Upper lobe of right lung (tissue), 1 donor: ENCODE measurements around the gene AGPAT3. TPM values are rescaled to one million over a fixed set of nuclear protein-coding genes. Genes with fewer than 3 reads are reported as not detected.

Source experiments
- ATAC-seq: fragments of 200-7000 bp; cut with Tn5 transposase; one replicate; pipeline ENCODE4 v1.9.1; 2020; ENCODE audit warnings: mild to moderate bottlenecking, moderate library complexity
- DNase-seq: peaks from one replicate; pipeline ENCODE4 v3.0.0-alpha.2; 2020
- H3K27ac ChIP-seq: fragments of 200-600 bp; one replicate; pipeline ENCODE4 v1.8.0; 2022
- H3K27me3 ChIP-seq: fragments of 200-600 bp; one replicate; pipeline ENCODE4 v1.8.0; 2022; ENCODE audit warnings: mild to moderate bottlenecking
- H3K36me3 ChIP-seq: fragments of 200-600 bp; one replicate; pipeline ENCODE4 v1.8.0; 2022
- H3K4me1 ChIP-seq: fragments of 200-600 bp; one replicate; pipeline ENCODE4 v1.8.0; 2022
- H3K4me3 ChIP-seq: fragments of 200-600 bp; one replicate; pipeline ENCODE4 v1.8.0; 2022; ENCODE audit warnings: mild to moderate bottlenecking
- H3K9me3 ChIP-seq: fragments of 200-600 bp; one replicate; pipeline ENCODE4 v1.8.0; 2022
- CTCF ChIP-seq: fragments of 200-600 bp; IDR thresholded peaks from one replicate; pipeline ENCODE4 v1.8.0; 2022; ENCODE audit warnings: antibody characterized with exemption
- intact Hi-C: fragments of 100-400 bp; cut with DNase I; formaldehyde crosslinking; loops from one replicate; pipeline ENCODE4 v1.11.0; 2022
- total RNA-seq: library from RNA; stranded (reverse); fragmentation: NEBNext Ultra II Directional; extraction: Animal tissue kit (Norgen Biotek cat#: 25700); gene quantifications from one replicate; pipeline ENCODE4 v1.2.1, GENCODE V29; 2021
- donor health status: DM: no; HTN: yes; CAD: no; lungs with severe emphysema.

AGPAT3 gene
- total RNA-seq, 1 donor from 2014 or later: 86.0 TPM

- peaks cover 11% of the 10 kb centered on the region for H3K27me3 ChIP-seq
- intact Hi-C loops: no loop called here
- TF ChIP-seq CTCF: no peak
- no peaks in the 10 kb centered on the region for H3K9me3 ChIP-seq
- DNase-seq: no peak
- H3K4me3 ChIP-seq: no peak overlapping the region
- ATAC-seq: peak; percentile 64
- H3K27ac ChIP-seq: no peak overlapping the region
- H3K36me3 ChIP-seq: no peaks in the 10 kb centered on the region
- no peaks in the 10 kb centered on the region for H3K4me1 ChIP-seq
Observed at GRCh38 chr21:43825936-43826622, 38.9 kb upstream of the AGPAT3 start.

- no peak for TF ChIP-seq CTCF
- Histone ChIP-seq H3K27me3 (peaks cover 11% of the 10 kb centered on the region), H3K4me1 (no peaks in the 10 kb centered on the region), H3K27ac (no peak overlapping the region), H3K36me3 (no peaks in the 10 kb centered on the region), H3K4me3 (no peak overlapping the region), H3K9me3 (no peaks in the 10 kb centered on the region)
- intact Hi-C loops: no loop called here
- DNase-seq (no peak), ATAC-seq (peak; percentile 10)
Observed at GRCh38 chr21:43826623-43826974, 38.4 kb upstream of the AGPAT3 start.

GRCh38 chr21:43827015-43827611 is 37.9 kb upstream of the AGPAT3 start:
- H3K9me3 ChIP-seq: no peaks in the 10 kb centered on the region
- ATAC-seq (no peak), DNase-seq (no peak)
- no peak for TF ChIP-seq CTCF
- no peak overlapping the region for H3K4me3 ChIP-seq
- no peaks in the 10 kb centered on the region for H3K4me1 ChIP-seq
- H3K36me3 ChIP-seq: no peaks in the 10 kb centered on the region
- H3K27me3 ChIP-seq: peaks cover 11% of the 10 kb centered on the region
- no peak overlapping the region for H3K27ac ChIP-seq
- intact Hi-C loops: no loop called here

- Histone ChIP-seq H3K27ac (no peak overlapping the region), H3K4me1 (no peaks in the 10 kb centered on the region), H3K36me3 (no peaks in the 10 kb centered on the region), H3K9me3 (no peaks in the 10 kb centered on the region), H3K4me3 (no peak overlapping the region), H3K27me3 (peaks cover 16% of the 10 kb centered on the region)
- intact Hi-C loops: no loop called here
- DNase-seq (no peak), ATAC-seq (no peak)
- no peak for TF ChIP-seq CTCF
Observed at GRCh38 chr21:43829161-43829560, 35.9 kb upstream of the AGPAT3 start.

GRCh38 chr21:43829575-43830119 is 35.4 kb upstream of the AGPAT3 start:
- no peaks in the 10 kb centered on the region for H3K36me3 ChIP-seq
- H3K27ac ChIP-seq: no peak overlapping the region
- peaks cover 1% of the 10 kb centered on the region for H3K4me1 ChIP-seq
- H3K4me3 ChIP-seq: no peak overlapping the region
- TF ChIP-seq CTCF: no peak
- no peaks in the 10 kb centered on the region for H3K9me3 ChIP-seq
- peaks cover 16% of the 10 kb centered on the region for H3K27me3 ChIP-seq
- DNase-seq: no peak
- ATAC-seq: peak; percentile 56
- intact Hi-C loops: no loop called here
